Activated CD4-positive, alpha-beta T cell treated with anti-CD3 and anti-CD28 coated beads, Interleukin-2, Interleukin-4, amounts not matched to agents 100 ng/mL and 50 ng/mL, durations not matched to agents 16 hours and 8 hours (primary cell): ENCODE results near the gene BBS7.

ENCODE experiments used
- DNase-seq: peaks from one replicate; pipeline ENCODE4 v3.0.0-alpha.2; 2020; ENCODE audit warnings: low spot score

The BBS7 gene

GRCh38 chr4:121791481-121791880, 78.8 kb downstream of the BBS7 start:
- DNase-seq: no peak

GRCh38 chr4:121790976-121791375, 79.3 kb downstream of the BBS7 start:
- DNase-seq: no peak

DNA sequence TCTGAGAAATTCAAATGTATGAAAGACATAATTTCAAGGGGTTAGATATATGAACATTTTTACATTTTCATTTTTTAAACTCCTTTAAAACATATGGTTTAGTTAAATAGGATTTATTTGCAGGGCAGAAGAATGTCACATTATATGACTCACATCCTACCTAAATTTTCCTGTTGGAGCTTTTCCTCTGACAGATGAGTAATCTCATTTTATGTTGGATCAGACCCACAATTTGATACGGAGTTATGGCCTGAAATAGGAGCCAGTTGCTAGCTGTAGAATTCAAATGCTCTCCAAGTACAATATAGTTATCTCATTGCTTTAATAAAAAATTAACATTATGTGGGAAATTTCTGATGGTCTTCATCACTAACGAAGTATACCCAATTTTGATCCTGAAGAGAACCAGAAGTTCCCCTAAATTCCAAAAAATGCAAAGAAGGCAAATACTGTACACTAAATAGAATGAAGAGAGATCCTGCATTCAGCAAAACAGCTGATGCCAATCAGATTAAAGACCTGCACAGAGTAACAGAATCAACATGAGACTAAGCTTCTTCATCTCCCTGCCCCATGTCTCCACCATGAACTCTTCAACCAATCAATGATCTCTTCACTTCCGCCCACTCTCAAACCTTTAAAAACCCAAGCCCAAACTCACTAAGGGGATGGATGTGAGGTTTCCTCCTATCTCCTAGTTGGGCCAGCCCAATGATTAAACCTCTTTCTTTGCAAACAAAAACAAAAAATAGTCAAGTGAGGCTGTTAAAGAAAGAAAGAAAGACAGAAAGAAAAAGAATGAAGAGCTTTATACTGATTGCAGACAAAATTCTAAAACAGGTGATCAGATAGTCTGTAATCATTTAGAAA, 80.1 kb downstream of the BBS7 start:
- no peak for DNase-seq

- no peak for DNase-seq
Observed at GRCh38 chr4:121789455-121789854, 80.8 kb downstream of the BBS7 start.

GRCh38 chr4:121788896-121789295, 81.4 kb downstream of the BBS7 start:
- DNase-seq: peak; percentile 51

DNA sequence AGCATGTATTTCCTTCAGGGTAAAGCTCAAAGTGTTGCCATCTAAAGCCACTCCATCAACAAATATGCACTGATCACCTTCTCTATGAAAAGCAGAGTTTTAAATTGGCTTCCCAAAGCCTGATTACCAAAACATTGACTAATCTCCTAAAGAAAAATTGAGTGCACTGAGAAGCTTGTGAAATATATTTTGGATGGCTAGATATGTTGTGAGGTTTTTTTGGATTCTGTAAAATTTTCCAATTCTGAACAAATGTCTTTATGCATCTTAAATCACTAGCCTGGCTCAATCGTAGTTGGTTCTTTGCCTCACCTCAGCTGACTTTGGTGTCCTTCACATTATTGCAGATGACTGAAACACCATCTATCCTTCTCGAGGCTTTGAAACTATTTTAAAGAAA, 84.1 kb downstream of the BBS7 start:
- DNase-seq: no peak

GRCh38 chr4:121785479-121785878, 84.8 kb downstream of the BBS7 start:
- no peak for DNase-seq

DNA sequence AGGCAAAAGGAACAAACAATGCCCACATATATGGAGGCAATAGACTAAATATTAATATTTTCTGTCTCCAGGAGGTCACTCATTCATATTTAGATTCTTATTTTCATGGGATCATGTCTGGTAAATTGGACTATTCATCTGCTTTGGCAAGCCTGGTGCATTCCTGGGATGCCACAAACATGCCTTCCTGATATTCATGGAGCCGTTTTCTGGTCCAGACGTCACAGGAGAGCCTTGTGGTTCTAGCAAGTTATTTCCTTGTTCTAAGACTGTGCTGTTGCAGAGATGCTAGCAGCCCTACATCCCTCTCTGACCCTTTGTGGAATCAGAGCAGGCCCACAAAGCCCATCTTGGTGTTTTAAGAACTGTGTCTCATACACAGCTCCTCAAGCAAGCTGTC, 85.3 kb downstream of the BBS7 start:
- no peak for DNase-seq

GRCh38 chr4:121784401-121784800, 85.9 kb downstream of the BBS7 start:
- no peak for DNase-seq

DNA sequence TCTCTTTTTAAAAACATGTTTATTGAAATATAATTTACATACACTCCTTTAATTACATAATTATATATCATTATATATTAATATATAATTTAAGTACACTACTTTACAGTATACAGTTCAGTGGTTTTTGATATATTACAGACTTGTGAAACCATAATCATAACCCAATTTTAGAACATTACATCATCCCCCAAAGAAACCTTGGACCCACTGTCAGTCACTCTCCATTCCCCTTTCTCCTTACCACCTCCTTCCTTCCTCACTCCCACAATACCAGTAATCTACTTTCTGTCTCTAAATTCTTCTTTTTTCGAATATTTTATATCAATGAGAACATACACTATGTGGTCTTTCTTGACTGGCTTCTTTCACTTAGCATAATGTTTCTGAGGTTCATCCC, 87.1 kb downstream of the BBS7 start:
- no peak for DNase-seq

GRCh38 chr4:121778991-121779628, 91.2 kb downstream of the BBS7 start:
- no peak for DNase-seq

GRCh38 chr4:121777625-121778024, 92.6 kb downstream of the BBS7 start:
- no peak for DNase-seq

DNA sequence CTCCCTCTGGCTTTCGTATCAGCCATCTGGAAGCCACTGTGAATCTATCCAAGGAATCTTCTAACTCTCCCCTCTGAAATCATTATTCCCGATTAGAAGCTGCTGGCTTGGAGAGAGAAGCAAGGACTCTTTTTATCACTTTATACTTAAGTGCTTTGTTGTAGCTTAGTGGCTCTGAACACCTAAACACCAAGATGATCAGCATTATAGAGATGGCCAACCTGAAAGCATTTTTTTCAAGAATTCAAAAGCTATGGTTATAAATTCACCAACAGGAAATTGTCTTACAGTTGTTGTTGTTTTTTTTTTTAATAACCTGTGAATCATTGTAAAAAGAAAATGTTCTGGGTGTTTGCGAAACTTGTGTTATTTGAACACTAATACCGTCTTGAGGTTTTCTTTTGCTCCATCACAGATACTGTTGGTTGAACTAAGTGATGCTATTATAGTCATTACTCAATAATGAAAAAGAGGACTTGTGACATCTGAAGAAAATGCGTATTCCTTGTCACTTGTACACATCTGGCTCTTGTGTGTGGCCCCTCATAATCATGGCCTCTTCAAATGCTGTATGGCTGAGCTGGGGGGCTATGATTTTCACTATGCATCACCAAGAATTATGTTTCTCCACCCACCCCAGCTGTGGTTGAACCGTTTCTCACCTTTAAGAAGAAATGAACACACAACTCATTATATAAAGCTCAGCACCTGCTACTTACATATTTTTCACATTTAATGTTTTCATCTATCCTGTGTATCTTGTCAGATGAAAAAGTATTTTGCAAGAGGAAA, 93.5 kb downstream of the BBS7 start:
- no peak for DNase-seq
